HG03354 (cell line): ENCODE measurements around the gene EHD3.
"Not testable (repeated sequence)": the region's sequence is repeated elsewhere in the genome, so short reads cannot be mapped to it uniquely, and the experiment has no call there.

Experiments used
- ATAC-seq: cut with Tn5 transposase; IDR thresholded peaks from one replicate; pipeline ENCODE4 v1.9.1; 2021; ENCODE audit warnings: mild to moderate bottlenecking; ENCODE audit not compliant: unreplicated experiment, poor library complexity, severe bottlenecking

EHD3 gene

GRCh38 chr2:31274401-31275075, 40.6 kb downstream of the EHD3 start:
- ATAC-seq = no peak

DNA sequence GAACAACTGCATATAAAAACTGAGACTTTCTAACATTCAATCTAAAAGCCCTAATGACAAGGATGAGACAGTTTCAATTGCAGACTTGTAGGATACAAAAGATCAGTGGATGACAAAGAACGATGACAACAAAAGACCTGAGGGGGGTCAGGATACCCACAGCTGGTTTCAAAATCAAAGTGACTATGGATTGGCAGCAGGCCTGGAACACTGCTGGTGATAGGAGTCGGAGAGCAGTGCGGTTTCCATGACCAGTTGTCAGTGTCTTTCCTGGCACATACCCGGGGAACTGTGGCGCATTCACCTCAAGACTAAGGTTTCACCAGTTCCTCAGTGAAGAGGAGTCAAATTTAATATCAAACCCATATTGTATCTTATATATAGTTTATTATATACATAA, 42.0 kb downstream of the EHD3 start:
- ATAC-seq = no peak

DNA sequence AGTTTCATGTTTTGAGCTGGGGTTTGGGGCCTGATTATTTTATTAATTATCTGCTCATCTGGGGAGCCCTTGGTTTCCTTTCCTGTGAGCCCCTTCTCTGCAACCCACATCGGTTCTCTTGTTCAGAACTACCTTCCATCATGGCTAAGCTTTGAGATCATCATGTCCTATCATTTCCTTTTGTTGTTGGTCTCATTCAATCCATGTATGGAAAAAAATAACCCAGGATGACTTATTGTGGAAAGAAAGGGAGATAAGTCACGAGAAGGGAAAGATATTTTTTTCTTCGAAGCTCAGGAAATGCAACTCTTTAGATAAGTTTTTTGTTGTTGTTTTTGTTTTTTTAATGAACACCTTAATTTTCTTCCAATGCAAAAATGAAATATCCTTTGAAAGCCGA, 43.7 kb downstream of the EHD3 start:
- ATAC-seq = no peak

GRCh38 chr2:31282634-31283033, 48.7 kb downstream of the EHD3 start:
- no peak for ATAC-seq

- not testable (repeated sequence) for ATAC-seq
Observed at GRCh38 chr2:31283193-31283919, 49.4 kb downstream of the EHD3 start.

GRCh38 chr2:31284107-31284506, 50.2 kb downstream of the EHD3 start:
- no peak for ATAC-seq

- ATAC-seq = no peak
Observed at GRCh38 chr2:31286230-31286629, 52.3 kb downstream of the EHD3 start.

- no peak for ATAC-seq
Observed at GRCh38 chr2:31286961-31287550, 53.1 kb downstream of the EHD3 start.

DNA sequence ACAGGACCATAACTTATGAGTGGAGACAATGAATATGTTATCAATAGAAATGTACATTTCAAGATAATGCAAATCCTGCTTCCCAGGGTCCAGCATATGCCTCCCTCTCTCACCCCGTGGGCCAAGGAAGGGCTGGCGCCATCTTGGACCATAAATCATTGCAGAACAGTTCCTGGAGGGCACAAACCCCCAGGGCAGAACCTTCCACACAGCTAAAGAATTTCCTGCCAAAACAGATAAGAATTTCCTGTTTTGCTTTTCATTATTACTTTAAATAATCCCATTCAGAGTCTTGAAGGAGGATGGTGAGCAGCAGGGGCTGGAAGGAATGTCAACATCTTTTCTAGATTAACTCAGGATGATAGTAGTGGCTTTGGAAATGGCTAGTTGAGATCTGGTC, 53.7 kb downstream of the EHD3 start:
- ATAC-seq = no peak

DNA sequence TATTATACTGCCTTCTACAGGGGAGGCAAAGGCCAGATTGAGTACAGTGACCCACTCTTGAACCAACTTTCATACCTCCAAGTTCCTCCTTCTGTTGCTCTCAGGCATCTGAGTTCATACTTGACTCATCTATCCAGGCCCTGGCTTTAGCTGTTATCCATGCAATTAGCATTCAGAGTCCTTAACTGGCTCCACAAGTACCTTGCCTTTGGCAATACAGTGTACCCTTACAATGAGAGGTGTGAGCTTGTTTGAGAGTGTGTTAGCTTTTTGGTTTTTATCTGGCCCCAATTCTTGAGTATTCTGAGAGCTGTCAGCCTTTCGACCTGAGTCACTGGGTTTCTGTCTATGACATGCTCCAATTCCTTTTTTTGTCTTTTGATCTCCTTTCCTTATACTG, 60.2 kb downstream of the EHD3 start:
- no peak for ATAC-seq

GRCh38 chr2:31296641-31297287, 62.8 kb downstream of the EHD3 start:
- ATAC-seq = no peak

DNA sequence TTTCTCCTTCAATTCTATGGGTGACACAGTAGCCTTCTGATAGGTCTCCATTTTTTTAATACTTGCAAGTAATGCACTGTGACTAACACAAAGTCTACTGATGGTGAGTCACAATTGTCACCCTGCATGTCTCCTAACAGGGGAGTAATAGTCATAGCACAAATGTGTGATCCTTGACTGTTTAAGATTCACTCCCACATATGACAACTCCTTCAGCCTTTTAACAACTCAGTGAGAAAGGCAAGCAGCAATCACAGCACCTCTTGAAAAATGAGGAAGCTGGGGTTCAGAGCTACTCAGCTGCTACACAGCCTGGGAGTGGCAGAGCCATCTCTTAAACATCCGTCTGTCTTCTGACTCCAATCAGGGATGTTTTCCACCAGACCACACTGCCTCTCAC, 63.8 kb downstream of the EHD3 start:
- no peak for ATAC-seq

- ATAC-seq = no peak
Observed at GRCh38 chr2:31299547-31299946, 65.6 kb downstream of the EHD3 start.

DNA sequence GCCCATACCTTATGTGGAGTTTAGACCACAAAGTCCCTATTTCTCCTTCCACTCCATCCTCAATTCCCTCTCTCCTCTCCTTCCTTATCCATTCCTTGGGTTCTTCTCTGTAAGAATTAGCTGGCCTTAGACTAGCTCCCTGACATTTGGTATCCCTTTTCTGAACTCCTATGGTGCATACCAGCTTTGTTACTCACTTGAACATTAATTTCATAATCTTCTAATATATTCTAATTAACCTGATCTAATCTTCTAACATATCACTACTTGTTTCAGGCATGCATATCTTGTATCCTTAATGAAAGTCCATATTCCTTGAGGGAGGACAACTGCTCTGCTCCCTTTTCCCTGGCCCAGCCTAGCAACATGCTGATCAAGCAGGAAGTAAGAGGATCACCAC, 66.4 kb downstream of the EHD3 start:
- no peak for ATAC-seq

DNA sequence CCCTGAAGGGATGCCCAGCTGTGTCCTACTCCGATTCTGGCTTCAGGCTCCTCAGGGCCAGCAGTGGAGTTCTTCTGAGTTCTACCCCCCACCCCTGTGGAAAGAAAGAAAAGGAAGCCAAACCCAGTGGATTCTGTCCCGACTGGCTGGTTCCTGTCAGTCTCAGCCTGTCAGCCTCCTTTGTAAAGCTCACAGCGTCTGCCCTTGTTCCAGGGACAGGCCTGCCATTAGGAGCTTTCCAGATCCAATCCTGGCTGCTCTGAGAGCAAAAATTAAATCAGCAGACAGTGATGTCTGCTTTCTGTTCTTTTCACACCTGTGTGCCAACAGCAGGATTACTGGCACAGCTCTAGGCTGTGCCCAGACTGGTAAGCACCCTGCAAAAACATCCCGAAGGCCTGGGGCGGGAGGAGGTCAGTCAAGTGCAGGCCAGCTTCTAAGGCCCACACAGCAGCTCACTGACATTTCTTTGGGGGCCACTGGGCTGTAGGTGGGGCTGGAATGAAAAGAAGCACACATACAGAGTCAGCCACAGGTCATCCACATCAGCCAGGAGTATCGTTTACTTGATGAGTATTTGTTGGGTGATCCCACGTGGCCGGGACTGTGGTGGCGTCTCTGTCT, 69.1 kb downstream of the EHD3 start:
- ATAC-seq = no peak

- no peak for ATAC-seq
Observed at GRCh38 chr2:31304816-31305215, 70.9 kb downstream of the EHD3 start.

DNA sequence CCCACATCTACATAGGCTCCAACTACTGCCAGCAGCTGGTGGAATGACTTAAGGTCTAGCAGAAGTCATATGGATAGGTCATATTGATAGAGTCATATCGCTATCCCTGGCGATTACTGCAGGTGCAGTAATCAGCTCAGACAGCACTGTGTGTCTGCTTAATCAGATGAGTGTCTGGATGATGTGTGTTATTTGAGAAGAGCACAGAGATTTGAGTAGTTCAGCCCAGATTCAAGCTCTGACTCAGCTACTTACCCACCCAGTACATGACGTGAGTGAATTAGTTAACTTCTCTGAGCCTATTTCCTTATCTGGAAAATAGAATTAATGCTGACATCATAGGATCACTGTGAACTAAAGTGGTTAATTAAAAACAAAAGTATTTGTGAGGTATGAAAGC, 78.9 kb downstream of the EHD3 start:
- no peak for ATAC-seq

GRCh38 chr2:31314761-31315160, 80.8 kb downstream of the EHD3 start:
- ATAC-seq = no peak

GRCh38 chr2:31317396-31317795, 83.4 kb downstream of the EHD3 start:
- ATAC-seq = no peak
